ENCODE results near the gene TSFM.
"Not testable (repeated sequence)": the region's sequence is repeated elsewhere in the genome, so short reads cannot be mapped to it uniquely, and the experiment has no call there.

TSFM gene

GRCh38 chr12:57764662-57765002, 18.0 kb upstream of the TSFM start:
- DNase-seq, result no peak

- DNase-seq, result peak; percentile 66
Measured at GRCh38 chr12:57765003-57765697, 17.4 kb upstream of the TSFM start.

GRCh38 chr12:57765698-57766463, 16.7 kb upstream of the TSFM start:
- DNase-seq, result no peak

DNA sequence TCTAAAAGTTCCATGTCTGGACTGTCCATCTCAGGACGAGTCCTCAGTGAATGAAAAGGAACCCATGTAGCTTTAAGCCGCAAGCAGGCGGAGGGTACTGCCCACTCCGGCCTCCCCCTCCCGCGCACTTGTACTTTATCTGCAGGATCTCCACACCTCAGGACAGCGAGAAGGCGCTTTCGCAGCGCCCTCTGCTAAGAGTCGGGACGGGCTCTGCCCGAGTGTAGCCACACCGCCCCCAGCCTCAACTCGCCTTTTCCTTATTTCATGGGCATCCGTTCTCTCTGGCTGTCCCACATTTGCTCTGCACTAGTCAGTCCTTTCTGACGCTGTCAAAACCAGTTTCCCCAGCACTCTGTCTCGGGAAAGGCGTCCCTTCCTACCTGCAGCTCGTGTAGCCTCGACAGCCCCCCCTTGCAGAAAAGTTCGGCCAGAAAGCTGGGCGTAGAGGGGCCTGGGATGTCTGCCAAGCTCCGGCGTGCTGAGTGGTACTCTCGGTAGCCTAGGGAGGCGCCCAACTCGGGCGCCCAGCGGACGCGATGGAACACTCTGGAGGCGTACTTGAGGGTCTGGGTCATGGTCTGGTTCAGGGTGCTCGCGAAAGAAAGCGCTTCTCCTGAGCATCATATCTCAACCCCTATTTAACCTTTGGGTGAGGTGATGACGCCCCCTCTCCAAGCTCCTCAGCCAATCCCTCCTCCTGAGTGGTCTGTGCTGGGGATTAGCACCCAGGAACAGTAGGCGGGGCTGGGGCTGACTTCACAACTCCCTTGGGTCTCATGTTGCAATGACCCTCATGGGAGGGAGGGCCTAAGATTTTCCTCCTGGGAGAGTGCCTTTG, 15.9 kb upstream of the TSFM start, which contains the start of gene CYP27B1:
CYP27B1 (minus strand) TSS at position 615 of the 841 bp plus-strand sequence; CDS start at position 578, 37 bp downstream.
- DNase-seq, result no peak

DNA sequence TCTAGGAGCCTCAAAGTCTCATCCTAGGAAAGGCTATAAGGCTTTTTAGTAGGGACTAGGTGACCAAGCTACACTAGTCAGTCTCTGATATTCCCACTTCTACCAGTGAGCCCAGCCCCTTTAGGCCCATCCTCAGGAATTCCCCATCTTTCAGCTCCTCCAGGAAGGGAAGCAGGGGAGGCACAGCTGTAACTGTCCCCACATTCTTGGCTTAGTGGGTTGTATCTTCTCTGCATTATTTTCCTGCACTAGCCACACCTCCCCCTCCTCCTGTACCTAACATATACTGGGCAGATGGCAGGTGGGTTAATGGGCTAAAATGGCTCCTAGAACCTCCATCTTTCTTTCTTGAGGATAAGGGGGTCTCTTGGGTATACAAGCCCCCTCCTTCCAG, 15.3 kb upstream of the TSFM start:
- no peak for DNase-seq

GRCh38 chr12:57767876-57768275, 14.7 kb upstream of the TSFM start:
- DNase-seq, result no peak

- no peak for DNase-seq
Measured at GRCh38 chr12:57769594-57769993, 13.0 kb upstream of the TSFM start.

- no peak for DNase-seq
Measured at GRCh38 chr12:57770734-57771133, 11.9 kb upstream of the TSFM start.

DNA sequence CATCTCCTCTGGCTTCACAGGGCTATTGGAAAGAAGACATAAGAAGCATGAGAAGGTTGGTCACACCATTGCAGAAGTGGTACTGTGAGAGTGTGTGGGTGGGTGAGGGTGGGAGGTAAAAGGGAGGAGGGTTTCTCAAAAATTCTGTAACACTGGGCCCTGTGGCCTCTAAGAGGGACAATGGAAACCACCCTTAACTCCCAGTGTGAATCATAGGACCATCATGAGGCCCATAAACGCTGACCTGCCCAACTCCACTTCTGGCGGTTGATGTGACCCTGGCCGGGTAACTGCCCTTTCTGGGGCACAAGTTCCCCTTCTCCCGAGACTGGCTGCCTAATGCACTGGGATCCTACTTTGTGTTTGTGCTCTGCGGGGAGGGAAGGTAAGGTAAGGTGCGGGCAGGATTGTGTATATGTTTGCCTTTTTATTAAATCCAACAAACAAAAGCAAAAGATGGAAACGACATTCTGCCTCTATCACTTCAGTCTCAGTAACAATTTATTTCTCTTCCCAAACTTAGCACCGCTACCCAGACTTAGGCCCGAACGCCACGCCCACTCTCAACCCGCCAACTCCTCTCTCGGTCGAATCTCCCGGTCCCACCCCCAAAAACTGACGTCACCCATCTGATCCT, 11.2 kb upstream of the TSFM start:
- DNase-seq, result peak; percentile 94

GRCh38 chr12:57771873-57772428, 10.6 kb upstream of the TSFM start, which contains the start of gene METTL1:
METTL1 (minus strand) TSS chr12:57772105; CDS start chr12:57772083, 22 bp downstream.
- peak; percentile 97 for DNase-seq

- peak; percentile 63 for DNase-seq
Measured at GRCh38 chr12:57772429-57773322, 9.9 kb upstream of the TSFM start, which contains the start of gene EEF1AKMT3. EEF1AKMT3 (plus strand) TSS chr12:57772614; CDS start chr12:57772725, 111 bp downstream.

DNA sequence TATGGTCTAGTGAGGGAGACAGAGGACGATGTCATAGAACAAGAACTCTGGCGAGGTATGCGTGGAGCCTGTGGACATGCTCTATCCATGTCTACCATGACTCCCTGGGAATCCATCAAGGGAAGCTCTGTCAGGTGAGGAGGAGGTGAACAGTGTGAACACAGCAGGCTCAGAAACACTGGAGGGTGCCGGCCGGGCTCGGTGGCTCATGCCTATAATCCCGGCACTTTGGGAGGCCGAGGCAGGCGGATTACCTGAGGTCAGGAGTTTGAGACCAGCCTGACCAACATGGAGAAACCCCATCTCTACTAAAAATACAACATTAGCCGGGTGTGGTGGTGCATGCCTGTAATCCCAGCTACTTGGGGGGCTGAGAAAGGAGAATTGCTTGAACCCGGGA, 8.0 kb upstream of the TSFM start:
- not testable (repeated sequence) for DNase-seq

- no peak for DNase-seq
Measured at GRCh38 chr12:57775044-57775443, 7.5 kb upstream of the TSFM start.

DNA sequence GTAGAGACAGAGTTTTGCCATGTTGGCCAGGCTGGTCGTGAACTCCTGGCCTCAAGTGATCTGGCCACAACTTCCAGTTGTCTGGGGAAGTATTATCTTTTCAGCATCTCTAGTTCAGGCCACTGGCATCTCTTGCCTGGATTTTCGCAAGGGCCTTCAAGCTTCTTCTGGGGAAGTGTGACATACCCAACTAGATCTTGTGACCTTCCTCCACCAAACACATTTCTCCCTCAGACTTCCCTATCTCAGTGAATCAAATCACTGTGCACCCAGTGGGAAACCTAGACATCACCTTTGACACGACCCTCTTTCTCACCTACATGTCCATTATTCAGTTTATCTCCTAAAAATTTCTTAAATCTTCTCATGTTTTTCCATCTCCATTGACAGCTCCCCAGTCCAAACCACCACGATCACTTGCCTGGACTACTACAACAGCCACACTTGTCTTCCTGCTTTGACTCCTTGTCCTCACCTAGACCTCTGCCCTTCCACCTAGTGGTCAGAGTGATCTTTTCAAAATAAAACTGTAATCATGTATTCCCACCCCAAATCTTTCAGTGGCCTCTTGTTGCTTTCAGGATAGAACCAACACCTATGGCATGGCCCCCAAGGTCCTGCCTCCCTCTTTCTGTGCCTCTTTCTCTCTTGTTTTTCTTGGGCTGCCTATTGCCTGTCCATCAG, 6.9 kb upstream of the TSFM start:
- DNase-seq, result no peak

GRCh38 chr12:57776247-57776587, 6.4 kb upstream of the TSFM start:
- no peak for DNase-seq

GRCh38 chr12:57777367-57777766, 5.2 kb upstream of the TSFM start:
- DNase-seq, result no peak

DNA sequence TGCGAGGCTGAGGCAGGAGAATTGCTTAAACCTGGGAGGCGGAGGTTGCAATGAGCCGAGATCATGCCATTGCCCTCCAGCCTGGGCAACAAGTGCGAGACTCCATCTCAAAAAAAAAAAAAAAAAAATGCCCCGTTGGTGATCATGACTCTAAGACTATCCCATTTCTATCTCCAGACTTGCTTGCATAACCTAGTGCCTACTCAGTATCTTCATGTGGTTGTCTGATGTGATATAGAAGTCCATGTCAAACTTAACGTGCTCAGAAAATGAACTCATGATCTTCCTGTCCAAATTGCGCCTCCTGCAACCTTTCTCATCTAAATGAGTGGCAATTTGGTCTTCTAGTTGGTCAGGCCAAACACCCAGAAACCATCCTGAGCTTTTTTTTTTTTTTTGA, 4.7 kb upstream of the TSFM start:
- DNase-seq, result no peak

DNA sequence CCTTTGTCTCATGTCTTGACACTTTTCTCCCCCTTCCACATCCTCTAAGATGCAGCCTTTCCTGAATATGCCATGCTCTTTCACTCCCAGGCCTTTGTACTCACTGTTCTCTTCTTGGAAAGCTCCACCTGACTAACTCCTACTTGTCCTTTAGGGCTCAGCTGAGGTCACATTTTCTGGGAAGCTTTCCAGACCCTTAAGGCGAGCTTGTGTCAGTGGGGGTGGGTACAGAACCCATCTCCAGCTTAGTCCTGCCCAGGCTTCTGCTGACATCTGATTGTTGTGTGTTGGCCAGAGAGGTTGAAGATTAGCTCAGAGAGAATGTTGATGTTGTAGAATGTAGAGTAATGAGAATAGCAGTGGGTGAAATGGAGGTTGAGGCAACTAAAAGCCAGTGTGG, 2.9 kb upstream of the TSFM start:
- no peak for DNase-seq

GRCh38 chr12:57780284-57780897, 2.2 kb upstream of the TSFM start:
- DNase-seq, result no peak

DNA sequence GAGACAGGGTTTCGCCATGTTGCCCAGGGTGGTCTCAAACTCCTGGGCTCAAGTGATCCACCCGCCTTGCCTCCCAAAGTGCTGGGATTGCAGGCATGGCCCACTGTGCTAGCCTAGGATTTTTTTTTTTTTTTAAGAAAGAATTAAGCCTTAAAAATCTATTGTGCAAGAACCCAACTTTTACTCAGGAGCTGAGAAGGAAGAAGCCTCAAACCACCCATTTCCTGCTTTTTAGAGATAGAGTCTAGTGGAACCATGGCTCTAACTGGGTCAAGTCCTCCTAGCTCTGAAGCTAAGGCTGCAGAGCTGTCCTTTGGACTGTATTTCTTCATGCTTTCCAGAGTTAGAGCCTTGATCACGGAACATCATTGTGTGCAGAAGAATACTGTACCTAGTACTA, 1.3 kb upstream of the TSFM start:
- no peak for DNase-seq

Measured in activated CD4-positive, alpha-beta T cell treated with anti-CD3 and anti-CD28 coated beads, Interleukin-2, Interleukin-6, amounts not matched to agents 100 ng/mL and 50 ng/mL, durations not matched to agents 16 hours and 8 hours (primary cell).